GM19240 (cell line): ENCODE data around the gene PPM1K.

Source experiments
- DNase-seq: peaks from one replicate; pipeline ENCODE4 v3.0.0; 2011; ENCODE audit warnings: low spot score; ENCODE audit not compliant: insufficient read length

PPM1K gene

DNA sequence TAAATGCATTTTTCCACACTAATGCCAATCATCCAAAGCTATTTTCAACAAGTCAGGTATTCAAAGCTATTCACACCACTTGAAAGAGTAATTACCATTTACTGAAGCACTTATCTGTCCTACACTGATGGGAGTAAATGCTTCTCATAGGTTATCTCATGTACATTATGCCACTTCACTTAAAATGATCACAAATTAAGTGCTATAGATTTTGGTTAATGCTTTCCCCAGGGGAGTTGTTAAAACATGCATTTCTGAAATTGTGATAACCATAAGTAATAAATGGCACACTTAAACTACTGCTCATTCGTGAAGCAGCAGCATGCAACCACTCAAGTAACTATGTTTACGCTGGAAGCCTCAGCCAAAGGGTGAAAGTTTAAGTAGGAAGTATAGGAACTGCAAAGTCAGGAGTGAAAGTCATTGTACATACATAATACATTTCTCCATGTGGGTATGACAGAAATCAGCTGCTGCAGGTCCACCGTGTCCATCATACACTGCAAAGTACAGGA is 6.6 kb downstream of the PPM1K start:
- DNase-seq: no peak

DNA sequence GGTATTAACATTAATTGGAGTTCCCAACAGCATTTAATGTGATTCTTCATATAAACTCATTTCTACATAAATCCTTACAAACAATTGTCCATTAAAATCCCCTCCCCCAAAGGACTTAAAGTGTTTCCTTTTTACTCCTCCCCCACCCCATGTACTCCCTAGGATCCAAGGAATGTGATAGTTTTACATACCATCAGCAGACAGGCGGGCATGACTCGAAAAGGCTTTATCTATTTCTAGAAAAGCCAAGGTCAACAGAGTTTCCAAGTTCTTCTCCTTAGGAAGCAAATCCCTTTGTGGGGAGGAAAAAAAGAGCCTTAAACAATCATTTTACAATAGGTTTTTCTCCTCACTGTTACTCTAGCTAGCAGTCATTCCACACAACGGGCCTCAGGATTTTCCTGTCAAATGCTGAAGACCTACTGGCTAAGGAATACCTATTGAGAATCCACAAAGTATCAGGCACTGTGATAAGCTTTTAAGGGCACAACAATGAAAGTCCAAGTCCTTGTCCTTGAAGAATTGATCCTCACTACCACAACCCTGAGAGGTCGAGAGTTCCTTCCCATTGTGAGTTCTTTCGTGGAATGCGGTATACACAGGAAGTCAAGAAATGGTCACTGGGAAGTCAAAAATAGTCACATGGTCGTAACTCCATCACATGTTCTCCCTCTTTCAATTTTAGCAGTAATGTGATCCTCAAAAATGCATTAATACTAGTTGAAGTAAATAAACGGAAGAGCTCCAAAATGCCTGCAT is 7.2 kb downstream of the PPM1K start:
- DNase-seq: no peak

GRCh38 chr4:88275949-88276515 is 8.3 kb downstream of the PPM1K start:
- DNase-seq: no peak

DNA sequence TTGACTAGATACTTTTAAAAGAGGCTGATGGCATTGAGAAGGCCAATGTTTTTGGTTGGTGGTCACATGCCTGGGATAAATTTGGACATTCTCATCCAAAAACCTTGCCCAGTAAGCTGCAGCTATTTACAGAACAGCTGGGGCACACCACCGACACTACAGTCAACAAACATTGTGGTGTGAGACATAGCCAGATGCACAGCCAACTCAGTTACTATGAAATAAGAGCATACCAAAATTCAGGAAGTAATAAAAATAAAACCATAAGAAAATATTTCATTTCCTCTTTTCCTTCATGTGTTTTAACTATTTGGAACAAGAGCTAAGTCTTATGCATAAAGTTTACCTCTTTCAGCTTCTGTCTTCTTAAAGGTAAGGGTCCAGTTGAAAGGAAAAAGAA is 8.8 kb downstream of the PPM1K start:
- DNase-seq: no peak

GRCh38 chr4:88268913-88269312 is 15.4 kb downstream of the PPM1K start:
- DNase-seq: no peak

DNA sequence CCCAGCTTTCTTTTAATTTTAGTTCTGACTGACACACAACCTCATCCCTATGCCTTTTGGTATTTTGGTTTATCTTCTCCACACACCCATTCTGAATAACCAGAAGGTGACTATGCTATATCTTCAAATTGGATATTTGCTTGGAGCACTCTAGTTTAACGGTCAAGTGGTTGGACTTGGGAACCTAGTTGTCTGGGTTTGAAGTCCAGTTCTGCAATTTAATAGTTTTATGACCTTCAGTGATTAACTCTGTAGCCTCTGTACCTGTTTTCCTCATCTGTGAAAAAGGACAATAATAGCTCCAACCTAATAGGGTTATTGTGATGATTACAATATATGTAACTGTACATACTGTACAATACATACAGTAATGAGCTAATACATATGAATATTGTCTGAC is 20.0 kb downstream of the PPM1K start:
- no peak for DNase-seq

DNA sequence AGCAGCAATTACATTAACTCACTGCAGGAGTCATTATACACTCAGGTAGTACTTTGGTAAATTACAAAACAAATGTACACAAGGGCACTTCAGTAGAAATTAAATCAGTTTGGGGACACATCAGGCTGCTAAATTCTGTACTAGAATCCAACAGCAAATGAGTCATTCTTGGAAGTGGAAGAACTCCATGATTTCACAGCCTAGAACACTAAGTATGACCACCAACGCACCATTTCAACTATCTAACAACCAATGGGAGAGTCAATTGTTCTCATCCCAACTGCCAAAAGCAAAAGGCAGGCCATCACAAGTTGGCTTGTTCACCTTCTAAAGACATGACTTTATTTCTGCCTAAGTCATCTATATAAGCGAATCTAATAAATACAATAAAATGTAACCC is 26.6 kb downstream of the PPM1K start:
- no peak for DNase-seq

GRCh38 chr4:88255111-88255510 is 29.2 kb downstream of the PPM1K start:
- no peak for DNase-seq

- no peak for DNase-seq
Observed at GRCh38 chr4:88251924-88252323, 32.4 kb downstream of the PPM1K start.

- DNase-seq: no peak
Observed at GRCh38 chr4:88247148-88247547, 37.2 kb downstream of the PPM1K start.

DNA sequence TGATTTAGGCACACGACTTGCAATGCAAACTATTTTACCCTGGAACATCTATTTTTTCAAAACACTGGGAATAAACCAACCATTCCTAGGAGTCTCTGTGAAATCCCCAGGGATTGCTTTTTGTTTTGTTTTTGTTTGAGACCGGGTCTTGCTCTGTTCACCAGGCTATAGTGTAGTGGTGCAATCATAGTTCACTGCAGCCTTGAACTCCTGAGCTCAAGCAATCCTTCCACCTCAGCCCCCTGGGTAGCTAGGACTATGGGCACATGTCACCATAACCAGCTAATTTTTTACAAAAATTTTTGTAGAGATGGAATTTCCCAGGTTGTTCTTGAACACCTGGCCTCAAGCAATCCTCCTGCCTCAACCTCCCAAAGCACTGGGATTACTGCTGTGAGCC is 37.8 kb downstream of the PPM1K start:
- no peak for DNase-seq

DNA sequence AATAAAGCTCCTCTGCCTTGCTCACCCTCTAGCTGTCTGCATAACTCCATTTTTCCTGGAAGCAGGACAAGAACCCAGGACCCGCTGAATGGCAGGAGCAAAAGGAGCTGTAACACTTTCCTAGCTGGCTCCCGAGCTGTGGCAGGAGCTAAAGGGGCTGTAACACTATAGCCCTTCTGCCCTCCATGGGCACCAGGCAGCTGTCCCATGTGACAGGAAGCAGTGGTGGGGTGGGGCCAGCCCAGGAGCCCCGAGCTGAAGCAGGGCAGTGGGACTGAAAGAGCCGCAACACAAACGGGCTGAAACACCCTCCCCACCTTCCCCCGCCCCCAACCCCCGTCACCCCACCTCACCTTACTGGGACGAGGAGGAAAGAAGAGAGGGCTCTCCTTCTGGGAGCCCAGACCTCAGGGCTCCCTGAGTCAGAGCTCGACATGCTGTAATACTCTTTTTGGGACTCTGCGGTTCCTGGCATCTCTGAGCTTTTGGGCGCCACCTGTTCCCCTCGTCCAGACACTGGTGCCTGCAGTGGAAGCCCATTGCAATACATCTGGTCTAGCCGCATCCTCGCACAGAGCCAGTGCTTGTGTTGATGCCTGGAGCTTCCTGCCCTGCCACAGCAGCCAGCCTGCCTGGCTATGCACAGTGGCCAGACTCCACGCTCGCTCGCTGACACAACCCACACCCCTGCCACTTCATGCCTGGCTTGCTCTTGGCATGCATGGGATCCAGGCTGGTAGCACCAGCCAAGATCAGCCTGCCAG is 39.4 kb downstream of the PPM1K start:
- DNase-seq: no peak

DNA sequence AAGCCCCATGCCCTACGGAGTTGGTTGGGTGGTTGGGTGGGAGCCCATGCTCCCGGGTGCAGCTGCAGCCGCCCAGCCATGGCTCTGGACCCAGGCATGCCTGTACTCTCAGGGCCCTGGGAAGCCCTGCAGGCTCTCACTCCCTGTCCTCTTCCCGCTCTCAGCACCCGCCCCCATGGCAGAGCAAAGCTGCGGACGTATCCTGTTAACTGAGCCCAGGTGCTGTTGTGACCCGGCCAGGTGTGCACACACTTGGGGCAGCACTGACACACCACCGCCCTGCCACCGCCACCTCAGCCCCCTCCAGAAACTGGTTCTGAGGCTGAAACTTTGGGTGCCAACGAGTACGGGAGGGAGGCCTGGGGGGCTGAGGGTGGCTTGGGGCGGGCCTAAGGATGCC is 40.3 kb downstream of the PPM1K start:
- no peak for DNase-seq

- no peak for DNase-seq
Observed at GRCh38 chr4:88242144-88242543, 42.2 kb downstream of the PPM1K start.

- no peak for DNase-seq
Observed at GRCh38 chr4:88240297-88240714, 44.1 kb downstream of the PPM1K start.

- DNase-seq: no peak
Observed at GRCh38 chr4:88230969-88231771, 53.2 kb downstream of the PPM1K start.

DNA sequence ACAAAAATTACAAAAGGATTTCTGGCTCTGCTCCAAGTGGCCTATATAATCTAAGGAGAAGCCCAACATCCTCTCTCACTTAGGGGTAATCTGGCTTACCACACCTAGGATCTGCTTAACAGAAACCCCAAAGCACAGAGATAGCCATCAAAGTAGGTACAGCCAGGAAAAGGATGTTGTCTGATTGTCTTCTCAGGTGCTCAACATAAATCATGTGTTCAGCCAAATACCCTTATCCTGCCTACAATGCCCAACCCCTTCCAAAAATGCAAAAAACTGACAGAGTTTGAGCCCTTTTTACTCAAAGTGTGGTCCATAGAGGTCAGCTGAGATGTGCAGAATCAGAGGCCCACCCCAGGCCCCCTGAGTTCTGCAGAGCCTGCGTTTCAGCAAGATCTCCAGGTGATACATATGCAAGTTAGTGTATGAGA is 53.9 kb downstream of the PPM1K start:
- DNase-seq: no peak

DNA sequence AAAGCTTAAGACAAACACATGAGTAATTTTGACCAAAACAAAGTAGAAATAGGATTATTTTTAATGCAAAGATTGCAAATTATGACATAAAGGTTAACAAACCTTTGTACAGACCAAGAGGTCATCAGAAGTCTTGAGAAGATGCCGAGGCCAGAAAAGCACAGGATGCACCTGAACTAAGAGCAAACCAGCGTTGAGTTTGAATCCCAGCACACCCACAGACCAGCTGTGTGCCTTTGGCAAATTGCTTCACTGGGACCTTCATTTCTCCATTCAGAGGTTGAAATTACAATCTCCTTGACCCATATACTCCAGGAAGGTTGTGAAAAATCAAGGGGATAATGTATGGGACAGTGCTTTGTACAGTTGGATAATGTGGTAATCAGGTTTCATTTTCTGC is 56.6 kb downstream of the PPM1K start:
- no peak for DNase-seq

GRCh38 chr4:88226143-88226542 is 58.2 kb downstream of the PPM1K start:
- no peak for DNase-seq

DNA sequence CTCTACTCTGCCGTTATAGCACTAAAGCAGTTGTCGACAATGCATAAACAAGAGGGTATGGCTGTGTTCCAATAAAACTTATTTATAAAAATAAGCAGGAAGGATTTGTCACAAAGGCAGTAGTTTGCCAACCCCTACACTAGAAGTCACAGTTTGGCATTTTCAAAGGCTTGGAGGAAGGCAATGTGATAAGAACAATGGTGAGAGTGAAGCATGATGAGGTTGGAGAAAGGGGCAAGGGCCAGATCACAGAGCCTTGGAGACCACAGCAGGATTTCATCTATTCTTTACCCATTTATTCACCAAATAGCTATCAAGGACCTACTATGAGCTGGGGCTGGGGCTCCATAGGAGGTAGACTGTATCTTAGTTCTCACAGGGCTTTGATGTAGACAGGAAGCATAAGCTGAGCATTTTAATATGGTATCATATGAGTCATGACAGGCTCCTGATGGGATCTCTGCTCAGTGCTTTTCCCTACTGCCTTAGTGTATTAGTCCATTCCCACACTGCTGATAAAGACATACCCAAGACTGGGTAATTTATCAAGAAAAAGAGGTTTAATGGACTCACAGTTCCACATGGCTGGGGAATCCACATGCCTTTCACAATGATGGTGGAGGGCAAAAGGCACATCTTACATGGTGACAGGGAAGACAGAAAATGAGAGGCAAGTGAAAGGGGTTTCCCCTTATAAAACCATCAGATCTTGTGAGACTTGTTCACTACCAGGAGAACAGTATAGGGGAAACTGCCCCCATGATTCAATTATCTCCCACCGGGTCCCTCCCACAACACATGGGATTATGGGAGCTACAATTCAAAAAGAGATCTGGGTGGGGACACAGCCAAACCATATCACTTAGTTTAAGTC is 58.9 kb downstream of the PPM1K start:
- DNase-seq: no peak

DNA sequence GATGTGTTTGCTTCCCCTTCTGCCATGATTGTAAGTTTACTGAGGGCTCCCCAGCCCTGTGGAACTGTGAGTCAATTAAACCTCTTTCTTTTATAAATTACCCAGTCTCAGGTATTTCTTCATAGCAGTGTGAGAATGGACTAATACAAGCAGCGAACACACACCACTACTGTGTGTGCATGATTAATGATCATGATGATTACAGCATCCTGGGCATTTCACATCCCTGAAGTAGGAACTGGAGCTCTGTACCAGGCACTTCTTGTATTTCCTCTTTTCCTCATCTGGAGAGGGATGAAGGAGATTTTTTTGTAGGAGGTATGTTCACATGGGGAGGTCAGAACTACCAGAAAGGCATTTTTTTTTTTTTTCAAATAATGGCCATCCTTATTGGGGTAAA is 60.8 kb downstream of the PPM1K start:
- no peak for DNase-seq
